Astrocyte of the cerebellum (primary cell): ENCODE results near the gene WDR48.

Source experiments
- DNase-seq: peaks from one replicate; pipeline ENCODE4 v3.0.0-alpha.2; 2011; ENCODE audit warnings: low read depth
- H3K4me3 ChIP-seq: 2 replicates; pipeline ENCODE4 v1.5.1; 2011; ENCODE audit warnings: mild to moderate bottlenecking, low read depth, low read length, moderate library complexity
- in situ Hi-C: cut with HindIII; loops from 2 replicates; pipeline ENCODE4 v1.10.0; 2017; ENCODE audit warnings: low sequenced_read_pairs
- TF ChIP-seq, protein P1 (sequence below): IDR thresholded peaks from 2 replicates; pipeline ENCODE4 v1.5.1; 2012; ENCODE audit warnings: low read length, low read depth, moderate library complexity, mild to moderate bottlenecking; ENCODE audit errors: missing control alignments

Gene WDR48

DNA sequence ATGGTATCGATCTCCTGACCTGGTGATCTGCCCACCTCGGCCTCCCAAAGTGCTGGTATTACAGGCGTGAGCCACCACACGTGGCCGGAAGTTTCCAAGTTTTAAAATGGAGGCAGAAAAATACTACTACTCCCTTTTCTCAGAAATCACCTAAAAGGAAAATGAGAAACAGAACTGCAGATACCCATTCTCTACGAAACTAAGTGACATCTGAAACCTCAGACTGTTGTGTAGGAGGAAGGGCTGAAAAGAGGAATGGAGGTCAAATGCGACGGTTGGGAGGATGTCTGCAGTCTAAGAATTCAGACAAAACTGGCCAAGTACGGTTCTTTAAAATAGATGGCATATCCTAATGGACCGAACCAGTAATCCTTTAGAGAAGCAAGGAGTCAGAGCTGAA, 24.1 kb downstream of the WDR48 start:
- DNase-seq: no peak
- no peak overlapping the region for H3K4me3 ChIP-seq
- in situ Hi-C loops: no loop called here
- TF ChIP-seq, protein P1, sequence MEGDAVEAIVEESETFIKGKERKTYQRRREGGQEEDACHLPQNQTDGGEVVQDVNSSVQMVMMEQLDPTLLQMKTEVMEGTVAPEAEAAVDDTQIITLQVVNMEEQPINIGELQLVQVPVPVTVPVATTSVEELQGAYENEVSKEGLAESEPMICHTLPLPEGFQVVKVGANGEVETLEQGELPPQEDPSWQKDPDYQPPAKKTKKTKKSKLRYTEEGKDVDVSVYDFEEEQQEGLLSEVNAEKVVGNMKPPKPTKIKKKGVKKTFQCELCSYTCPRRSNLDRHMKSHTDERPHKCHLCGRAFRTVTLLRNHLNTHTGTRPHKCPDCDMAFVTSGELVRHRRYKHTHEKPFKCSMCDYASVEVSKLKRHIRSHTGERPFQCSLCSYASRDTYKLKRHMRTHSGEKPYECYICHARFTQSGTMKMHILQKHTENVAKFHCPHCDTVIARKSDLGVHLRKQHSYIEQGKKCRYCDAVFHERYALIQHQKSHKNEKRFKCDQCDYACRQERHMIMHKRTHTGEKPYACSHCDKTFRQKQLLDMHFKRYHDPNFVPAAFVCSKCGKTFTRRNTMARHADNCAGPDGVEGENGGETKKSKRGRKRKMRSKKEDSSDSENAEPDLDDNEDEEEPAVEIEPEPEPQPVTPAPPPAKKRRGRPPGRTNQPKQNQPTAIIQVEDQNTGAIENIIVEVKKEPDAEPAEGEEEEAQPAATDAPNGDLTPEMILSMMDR: no peak

DNA sequence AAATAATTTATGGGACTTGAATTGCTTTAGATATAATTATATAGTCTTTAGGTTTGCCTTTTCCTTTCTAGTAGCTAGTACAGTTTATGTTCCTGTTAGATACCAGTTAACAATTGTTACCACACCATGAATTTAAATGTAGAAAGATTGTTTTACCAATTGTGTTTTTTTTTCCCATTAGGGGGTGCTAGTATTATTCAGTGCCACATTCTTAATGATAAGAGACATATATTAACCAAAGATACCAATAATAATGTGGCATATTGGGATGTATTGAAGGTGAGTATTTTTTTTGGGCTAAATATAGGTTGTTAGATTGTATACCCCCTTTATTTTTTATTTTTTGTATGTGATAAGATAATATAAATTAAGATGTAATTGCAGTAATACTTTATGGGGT, 27.7 kb downstream of the WDR48 start:
- TF ChIP-seq, protein P1: no peak
- no peak overlapping the region for H3K4me3 ChIP-seq
- no peak for DNase-seq
- in situ Hi-C loops: no loop called here

DNA sequence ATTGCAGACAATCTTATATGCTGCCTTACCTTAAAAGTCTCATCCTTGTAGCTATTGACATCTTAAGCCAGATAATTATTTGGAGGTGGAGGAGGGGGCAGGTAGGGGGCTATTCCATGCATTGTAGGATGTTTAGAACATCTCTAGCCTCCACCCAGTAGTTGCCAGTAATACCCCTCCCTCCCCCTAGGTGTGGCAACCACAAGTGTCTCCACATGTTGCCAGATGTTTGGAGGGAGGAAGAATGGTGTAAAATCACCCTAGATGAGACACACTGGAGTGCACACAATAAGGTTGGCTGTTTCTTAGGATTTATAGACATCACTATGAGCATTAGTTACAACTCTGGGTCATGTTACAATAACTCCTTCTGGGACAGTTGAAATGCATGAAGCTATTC, 28.2 kb downstream of the WDR48 start:
- DNase-seq: no peak
- H3K4me3 ChIP-seq: no peak overlapping the region
- TF ChIP-seq, protein P1: no peak
- in situ Hi-C loops: no loop called here

DNA sequence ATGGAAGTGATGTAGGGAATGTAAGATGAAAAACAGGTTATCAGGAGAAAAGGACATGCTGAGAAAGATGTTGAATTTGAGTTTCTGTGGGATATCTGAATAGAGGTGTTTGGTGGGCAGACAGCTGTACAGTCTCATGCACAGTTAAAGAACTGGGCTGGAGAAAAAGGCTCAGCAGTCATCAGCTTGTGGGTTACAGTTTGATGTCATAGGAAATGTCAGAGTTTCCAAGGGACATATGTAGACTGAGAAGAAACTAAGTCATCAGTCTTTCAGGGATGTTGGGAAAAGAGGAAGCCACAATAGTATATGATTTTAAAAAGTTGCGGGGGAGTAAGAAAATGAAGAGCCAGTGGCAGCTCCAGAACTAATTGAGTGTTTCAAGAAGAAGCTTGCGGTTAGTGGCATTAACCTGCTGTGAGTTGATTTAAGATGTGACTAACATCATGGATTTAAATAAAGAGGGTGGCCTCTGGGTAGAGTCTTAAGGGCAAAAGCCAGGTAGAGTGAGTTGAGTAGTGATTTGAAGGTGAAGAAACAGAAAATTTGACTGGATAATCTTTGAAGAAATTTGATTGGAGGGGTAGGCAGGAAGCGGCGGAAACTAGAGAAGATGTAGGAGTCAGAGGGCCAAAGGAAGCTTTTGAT, 31.0 kb downstream of the WDR48 start:
- in situ Hi-C loops: no loop called here
- TF ChIP-seq, protein P1: no peak
- no peak for DNase-seq
- no peak overlapping the region for H3K4me3 ChIP-seq

GRCh38 chr3:39086144-39086543, 34.3 kb downstream of the WDR48 start:
- no peak overlapping the region for H3K4me3 ChIP-seq
- DNase-seq: no peak
- TF ChIP-seq, protein P1: no peak
- in situ Hi-C loops: no loop called here

GRCh38 chr3:39088456-39088855, 36.6 kb downstream of the WDR48 start:
- TF ChIP-seq, protein P1: no peak
- H3K4me3 ChIP-seq: no peak overlapping the region
- in situ Hi-C loops: no loop called here
- DNase-seq: no peak
